Putamen (tissue), 1 donor: ENCODE measurements around the gene F8.
"Not testable (repeated sequence)": the region's sequence is repeated elsewhere in the genome, so short reads cannot be mapped to it uniquely, and the experiment has no call there.

Experiments
- DNase-seq: peaks from one replicate; pipeline ENCODE4 v3.0.0-alpha.2; 2016; ENCODE audit warnings: low spot score

Gene F8

GRCh38 chrX:154885057-154885456 lies 137.5 kb downstream of the F8 start:
- not testable (repeated sequence) for DNase-seq

GRCh38 chrX:154884069-154884468 lies 138.5 kb downstream of the F8 start:
- DNase-seq: not testable (repeated sequence)

- DNase-seq: no peak
These were observed 149.2 kb downstream of the F8 start for GRCh38 chrX:154873329-154873728.

GRCh38 chrX:154868522-154868921 lies 154.0 kb downstream of the F8 start:
- DNase-seq: not testable (repeated sequence)

GRCh38 chrX:154855256-154855655 lies 167.3 kb downstream of the F8 start:
- DNase-seq: no peak

- no peak for DNase-seq
These were observed 171.4 kb downstream of the F8 start for GRCh38 chrX:154850957-154851611.

GRCh38 chrX:154840856-154841255 lies 181.7 kb downstream of the F8 start:
- DNase-seq: peak; percentile 0

GRCh38 chrX:154836163-154836562 lies 186.4 kb downstream of the F8 start:
- DNase-seq: no peak

- DNase-seq: no peak
These were observed 188.0 kb downstream of the F8 start, which contains the start of gene SMIM9 for GRCh38 chrX:154834562-154834961. Gene SMIM9 (minus strand): TSS chrX:154834662. CDS start chrX:154830856, 3,806 bp downstream.

- DNase-seq: no peak
These were observed 188.7 kb downstream of the F8 start for GRCh38 chrX:154833746-154834274.

GRCh38 chrX:154829926-154830442 lies 192.5 kb downstream of the F8 start:
- no peak for DNase-seq

GRCh38 chrX:154829134-154829533 lies 193.4 kb downstream of the F8 start:
- no peak for DNase-seq

GRCh38 chrX:154828016-154828408 lies 194.5 kb downstream of the F8 start:
- no peak for DNase-seq

- DNase-seq: no peak
These were observed 195.1 kb downstream of the F8 start for GRCh38 chrX:154827194-154828015.

GRCh38 chrX:154825586-154825985 lies 196.9 kb downstream of the F8 start:
- DNase-seq: not testable (repeated sequence)

- no peak for DNase-seq
These were observed 197.9 kb downstream of the F8 start for GRCh38 chrX:154824638-154825037.

- no peak for DNase-seq
These were observed 200.5 kb downstream of the F8 start for GRCh38 chrX:154822029-154822428.

- DNase-seq: no peak
These were observed 201.0 kb downstream of the F8 start for GRCh38 chrX:154821523-154821922.

- DNase-seq: no peak
These were observed 202.7 kb downstream of the F8 start for GRCh38 chrX:154819771-154820341.

GRCh38 chrX:154818916-154819770 lies 203.4 kb downstream of the F8 start:
- no peak for DNase-seq

- not testable (repeated sequence) for DNase-seq
These were observed 205.4 kb downstream of the F8 start for GRCh38 chrX:154817048-154817618.
